Omental fat pad (tissue), 4 donors: ENCODE data around the gene GPC1. TPM values are rescaled to one million over a fixed set of nuclear protein-coding genes. Genes with fewer than 3 reads are reported as not detected.
A peak's percentile ranks its signal among the peaks of the same experiment; 100 is the strongest.

Source experiments
- ATAC-seq: fragments of 150-250 bp; one replicate; pipeline ENCODE4 v1.9.1; 2016; ENCODE audit warnings: mild to moderate bottlenecking, moderate library complexity; ENCODE audit not compliant: low FRiP score
- DNase-seq: peaks from one replicate; pipeline ENCODE4 v3.0.0-alpha.2; 2019; ENCODE audit warnings: low spot score
- CTCF ChIP-seq, 3 donors: fragments of 450-650 bp; IDR thresholded peaks; one replicate each; pipeline ENCODE4 v1.5.1; 2016 to 2017; ENCODE audit warnings: antibody characterized with exemption in 3 of 3, mild to moderate bottlenecking in 3 of 3, moderate library complexity in 2 of 3
- total RNA-seq, 4 donors: library from RNA; depleted of rRNA; stranded (reverse); fragments of >200 nt; gene quantifications; one replicate each; pipeline ENCODE4 v1.1.0, GENCODE V29; 2016

Gene GPC1
- total RNA-seq, 4 donors from 2014 or later = 33.6 to 91.4 (median 39.5) TPM

- ATAC-seq (no peak), DNase-seq (peak; percentile 14)
- no peak for TF ChIP-seq CTCF (IDR thresholded peaks at IDR 0.05)
These were observed 64.1 kb downstream of the GPC1 start for GRCh38 chr2:240499309-240500301.

GRCh38 chr2:240500561-240501423 is 65.3 kb downstream of the GPC1 start:
- no peak for TF ChIP-seq CTCF (IDR thresholded peaks at IDR 0.05)
- no peak for ATAC-seq
- peak; percentile 17 for DNase-seq

- no peak for TF ChIP-seq CTCF (IDR thresholded peaks at IDR 0.05)
- no peak for ATAC-seq
- peak; percentile 17 for DNase-seq
These were observed 66.1 kb downstream of the GPC1 start for GRCh38 chr2:240501531-240501991.

GRCh38 chr2:240502059-240502429 is 66.6 kb downstream of the GPC1 start:
- TF ChIP-seq CTCF (IDR thresholded peaks at IDR 0.05) = no peak
- ATAC-seq = no peak
- DNase-seq = peak; percentile 8

- no peak for DNase-seq
- no peak for TF ChIP-seq CTCF (IDR thresholded peaks at IDR 0.05)
- ATAC-seq = no peak
These were observed 67.1 kb downstream of the GPC1 start for GRCh38 chr2:240502430-240503121.

- DNase-seq (peak; percentile 3), ATAC-seq (no peak)
- no peak for TF ChIP-seq CTCF (IDR thresholded peaks at IDR 0.05)
These were observed 67.9 kb downstream of the GPC1 start for GRCh38 chr2:240503375-240503774.
